NCI-H2196 (cell line): ENCODE data around the gene CTSW.
A peak's percentile ranks its signal among the peaks of the same experiment; 100 is the strongest.

ENCODE experiments used
- DNase-seq: peaks from one replicate; lab custom pipeline; 2025; ENCODE audit not compliant: unreplicated experiment; lab: John Stamatoyannopoulos, UW

The CTSW gene

GRCh38 chr11:65898656-65899355, 19.2 kb downstream of the CTSW start:
- DNase-seq: no peak

- no peak for DNase-seq
Measured at GRCh38 chr11:65899356-65900124, 19.9 kb downstream of the CTSW start.

GRCh38 chr11:65900125-65900898, 20.7 kb downstream of the CTSW start, which contains the start of gene FOSL1:
TSS of gene FOSL1 (minus strand) at chr11:65900388. CDS start at chr11:65900339, 49 bp downstream.
- DNase-seq: peak; percentile 88

GRCh38 chr11:65900899-65901180, 21.2 kb downstream of the CTSW start:
- DNase-seq: no peak

- no peak for DNase-seq
Measured at GRCh38 chr11:65903068-65903481, 23.4 kb downstream of the CTSW start.

- DNase-seq: no peak
Measured at GRCh38 chr11:65903715-65904114, 24.1 kb downstream of the CTSW start.

- no peak for DNase-seq
Measured at GRCh38 chr11:65906602-65907001, 27.0 kb downstream of the CTSW start.

- no peak for DNase-seq
Measured at GRCh38 chr11:65907878-65908277, 28.2 kb downstream of the CTSW start.

- DNase-seq: peak; percentile 76
Measured at GRCh38 chr11:65911682-65912568, 32.3 kb downstream of the CTSW start.

- no peak for DNase-seq
Measured at GRCh38 chr11:65912845-65913244, 33.2 kb downstream of the CTSW start.

GRCh38 chr11:65915101-65915820, 35.6 kb downstream of the CTSW start:
- DNase-seq: no peak

GRCh38 chr11:65915821-65916251, 36.2 kb downstream of the CTSW start:
- DNase-seq: no peak

GRCh38 chr11:65916391-65916790, 36.8 kb downstream of the CTSW start:
- DNase-seq: no peak

- no peak for DNase-seq
Measured at GRCh38 chr11:65917077-65917433, 37.4 kb downstream of the CTSW start.

GRCh38 chr11:65917434-65918210, 38.0 kb downstream of the CTSW start:
- no peak for DNase-seq

- peak; percentile 48 for DNase-seq
Measured at GRCh38 chr11:65918211-65919140, 38.8 kb downstream of the CTSW start, which contains the start of gene C11orf68. TSS of gene C11orf68 (minus strand) at chr11:65919062. CDS start at chr11:65919031, 31 bp downstream.

GRCh38 chr11:65919141-65919572, 39.5 kb downstream of the CTSW start, which contains the start of gene DRAP1:
TSS of gene DRAP1 (plus strand) at chr11:65919426. CDS start at chr11:65919502, 76 bp downstream.
- peak; percentile 98 for DNase-seq
